Mesothelial cell of epicardium (in vitro differentiated cells): ENCODE measurements around the gene SNAPC4. TPM values are rescaled to one million over a fixed set of nuclear protein-coding genes. Genes with fewer than 3 reads are reported as not detected.

Source experiments
- DNase-seq, 2 experiments: peaks; one replicate each; pipeline ENCODE4 v3.0.0; 2021; ENCODE audit warnings: low spot score in 2 of 2; ENCODE audit not compliant: unreplicated experiment in 2 of 2
- H3K27ac Mint-ChIP-seq: 2 replicates; pipeline ENCODE4 v1.8.0; 2021; ENCODE audit warnings: mixed read lengths
- H3K27me3 Mint-ChIP-seq: 2 replicates; pipeline ENCODE4 v1.8.0; 2021; ENCODE audit warnings: low read depth, mixed read lengths
- H3K36me3 Mint-ChIP-seq: 2 replicates; pipeline ENCODE4 v1.8.0; 2021; ENCODE audit warnings: mixed read lengths
- H3K4me1 Mint-ChIP-seq: 2 replicates; pipeline ENCODE4 v1.8.0; 2021; ENCODE audit warnings: mixed read lengths
- H3K4me3 Mint-ChIP-seq: 2 replicates; pipeline ENCODE4 v1.8.0; 2021; ENCODE audit warnings: mild to moderate bottlenecking, moderate library complexity, mixed read lengths
- H3K9me3 Mint-ChIP-seq: 2 replicates; pipeline ENCODE4 v1.8.0; 2021; ENCODE audit warnings: mixed read lengths
- CTCF ChIP-seq: fragments of 200-600 bp; sonication (generic); IDR thresholded peaks from one replicate; pipeline ENCODE4 v1.5.0; 2021; ENCODE audit warnings: antibody characterized with exemption; ENCODE audit not compliant: unreplicated experiment
- total RNA-seq: library from RNA; stranded (reverse); gene quantifications from 3 replicates; pipeline ENCODE4 v1.2.1, GENCODE V29; 2021

Gene SNAPC4
- total RNA-seq, 1 donor from 2014 or later: 18.2 TPM

DNA sequence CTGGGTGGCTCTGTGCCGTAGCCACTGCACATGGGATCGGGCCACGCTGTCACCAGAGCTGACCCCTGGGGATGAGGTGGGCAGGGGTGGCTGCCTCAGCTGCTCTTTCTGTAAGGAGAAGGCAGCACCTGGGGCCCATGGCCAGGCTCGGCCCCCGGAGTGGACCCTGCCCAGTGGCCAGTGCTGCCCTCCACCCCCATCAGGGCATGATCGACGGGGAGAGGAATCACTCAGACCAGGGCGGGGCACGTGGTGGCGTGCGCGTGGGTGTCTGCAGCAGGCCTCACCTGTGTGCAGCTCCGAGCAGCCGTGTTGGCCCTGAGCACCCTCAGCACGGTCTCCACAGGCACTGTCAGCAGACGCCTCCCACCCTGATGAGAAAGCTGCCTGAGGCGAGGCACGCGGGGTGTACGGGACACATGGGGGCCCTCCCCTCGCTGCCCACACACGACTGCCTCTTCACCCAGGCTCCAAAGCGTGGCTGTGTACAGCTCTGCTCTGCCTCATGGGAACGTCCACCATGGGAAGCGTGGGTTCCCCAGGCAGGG is 17.9 kb downstream of the SNAPC4 start:
- no peaks in the 10 kb centered on the region for H3K27me3 Mint-ChIP-seq
- TF ChIP-seq CTCF: no peak
- no peak overlapping the region for H3K27ac Mint-ChIP-seq
- no peak overlapping the region for H3K4me3 Mint-ChIP-seq
- no peak for DNase-seq
- H3K4me1 Mint-ChIP-seq: no peaks in the 10 kb centered on the region
- no peaks in the 10 kb centered on the region for H3K9me3 Mint-ChIP-seq
- peaks cover 20% of the 10 kb centered on the region for H3K36me3 Mint-ChIP-seq

DNA sequence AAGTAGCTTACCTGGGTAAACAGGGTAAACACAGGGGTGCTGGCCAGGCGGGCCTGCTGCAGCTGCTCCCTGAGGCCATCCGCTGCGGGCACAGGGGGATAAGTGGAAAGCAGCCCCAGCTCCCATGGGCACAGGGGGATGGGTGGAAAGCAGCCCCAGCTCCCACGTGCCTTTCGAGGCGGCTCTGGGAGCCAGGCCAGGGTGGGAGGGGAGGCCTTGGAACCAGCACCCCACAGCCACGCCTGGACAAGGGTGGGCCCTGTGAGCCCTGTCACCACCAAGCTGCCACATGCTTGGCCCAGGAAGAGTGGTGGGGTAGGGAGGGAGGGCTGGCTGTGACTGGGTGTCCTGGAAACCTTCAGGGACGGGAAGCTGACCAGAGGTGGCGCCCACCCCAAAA is 18.7 kb downstream of the SNAPC4 start:
- TF ChIP-seq CTCF: no peak
- DNase-seq: no peak
- H3K4me1 Mint-ChIP-seq: no peaks in the 10 kb centered on the region
- no peak overlapping the region for H3K4me3 Mint-ChIP-seq
- no peak overlapping the region for H3K27ac Mint-ChIP-seq
- no peaks in the 10 kb centered on the region for H3K9me3 Mint-ChIP-seq
- peaks cover 20% of the 10 kb centered on the region for H3K36me3 Mint-ChIP-seq
- H3K27me3 Mint-ChIP-seq: no peaks in the 10 kb centered on the region

GRCh38 chr9:136380381-136380780 is 19.6 kb downstream of the SNAPC4 start:
- no peaks in the 10 kb centered on the region for H3K27me3 Mint-ChIP-seq
- H3K27ac Mint-ChIP-seq: no peak overlapping the region
- H3K9me3 Mint-ChIP-seq: no peaks in the 10 kb centered on the region
- no peak for TF ChIP-seq CTCF
- DNase-seq: no peak
- no peaks in the 10 kb centered on the region for H3K4me1 Mint-ChIP-seq
- H3K4me3 Mint-ChIP-seq: no peak overlapping the region
- H3K36me3 Mint-ChIP-seq: peaks cover 13% of the 10 kb centered on the region

DNA sequence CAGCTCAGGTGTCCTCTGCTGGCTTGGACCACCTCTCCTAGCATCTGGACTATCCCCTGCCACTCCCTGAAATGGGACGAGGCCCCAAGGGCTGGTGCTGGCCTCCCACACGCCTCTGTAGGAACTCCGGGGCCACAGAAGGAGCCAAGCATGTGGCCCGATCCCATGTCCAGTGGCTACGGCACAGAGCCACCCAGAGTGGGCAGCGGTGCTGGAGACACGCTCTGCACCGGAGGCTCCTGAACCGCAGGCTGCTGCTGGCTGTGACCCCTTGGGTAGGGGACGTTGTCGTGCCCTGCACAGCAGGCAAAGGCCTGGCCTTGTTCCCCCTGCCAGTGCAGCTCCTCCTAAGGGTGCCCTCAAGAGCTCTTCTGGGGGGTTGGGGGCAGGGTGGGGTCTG is 20.1 kb downstream of the SNAPC4 start:
- Mint-ChIP-seq H3K36me3 (peaks cover 8% of the 10 kb centered on the region), H3K4me1 (no peaks in the 10 kb centered on the region), H3K27me3 (no peaks in the 10 kb centered on the region), H3K4me3 (no peak overlapping the region), H3K27ac (no peak overlapping the region), H3K9me3 (no peaks in the 10 kb centered on the region)
- DNase-seq: no peak
- TF ChIP-seq CTCF: no peak

DNA sequence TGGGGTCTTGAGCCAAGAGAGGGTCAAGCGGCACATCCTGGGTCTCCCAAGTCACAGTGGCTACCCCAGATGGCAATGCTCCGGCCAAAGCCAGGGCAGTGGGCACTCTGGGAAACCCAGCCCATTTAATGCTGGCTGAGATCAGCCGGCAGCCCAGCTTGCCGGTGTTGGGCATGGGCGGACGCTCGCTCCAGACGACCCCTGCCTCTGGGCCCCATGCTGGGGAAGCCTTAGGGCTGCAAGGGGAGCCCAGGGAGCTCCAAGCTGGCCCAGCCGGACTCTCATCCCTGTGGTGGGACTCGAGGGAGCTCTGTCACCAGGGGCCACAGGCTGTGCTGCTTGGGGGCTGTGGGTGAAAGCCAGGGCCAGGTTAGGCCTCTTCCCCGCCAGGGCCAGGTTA is 20.6 kb downstream of the SNAPC4 start:
- peaks cover 3% of the 10 kb centered on the region for H3K36me3 Mint-ChIP-seq
- H3K4me1 Mint-ChIP-seq: no peaks in the 10 kb centered on the region
- H3K27ac Mint-ChIP-seq: no peak overlapping the region
- no peak for DNase-seq
- H3K27me3 Mint-ChIP-seq: no peaks in the 10 kb centered on the region
- no peak for TF ChIP-seq CTCF
- no peaks in the 10 kb centered on the region for H3K9me3 Mint-ChIP-seq
- no peak overlapping the region for H3K4me3 Mint-ChIP-seq

DNA sequence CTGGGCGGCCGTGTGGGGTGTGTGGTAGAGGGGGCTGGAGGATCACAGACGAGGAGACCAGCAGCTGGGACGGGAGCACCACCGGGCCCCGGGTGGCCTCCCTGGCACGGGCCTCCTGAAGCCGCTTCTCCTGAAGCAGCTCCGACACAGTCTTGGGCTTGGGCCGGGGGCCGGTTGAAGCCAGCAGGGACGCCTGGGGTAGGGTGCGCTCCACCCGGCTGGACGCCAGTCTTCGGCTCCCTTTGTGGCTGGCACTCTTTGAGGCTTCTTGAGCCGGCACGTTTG is 21.0 kb downstream of the SNAPC4 start:
- DNase-seq: no peak
- no peaks in the 10 kb centered on the region for H3K9me3 Mint-ChIP-seq
- no peak overlapping the region for H3K27ac Mint-ChIP-seq
- H3K36me3 Mint-ChIP-seq: peaks cover 2% of the 10 kb centered on the region
- no peak for TF ChIP-seq CTCF
- H3K4me1 Mint-ChIP-seq: no peaks in the 10 kb centered on the region
- no peak overlapping the region for H3K4me3 Mint-ChIP-seq
- H3K27me3 Mint-ChIP-seq: no peaks in the 10 kb centered on the region
